PC-3 (cell line): Measurements from ENCODE around the gene TCOF1. TPM values are rescaled to one million over a fixed set of nuclear protein-coding genes. Genes with fewer than 3 reads are reported as not detected.

Experiments used
- ATAC-seq: fragments of 200-7000 bp; cut with Tn5 transposase; 2 replicates; pipeline ENCODE4 v1.9.1; 2020; ENCODE audit warnings: mild to moderate bottlenecking, moderate library complexity
- BruUV-seq: library from RNA; stranded (reverse); fragments of 400-500 nt; replicated peaks from 2 replicates; lab custom pipeline; 2021; lab: Mats Ljungman, UMichigan
- CTCF ChIA-PET: fragments of 300-600 bp; sonication (Branson Sonifier 250); formaldehyde crosslinking; loops from one replicate; lab custom pipeline; 2022; ENCODE audit warnings: antibody characterized with exemption; lab: Charles Lee
- POLR2A ChIA-PET: fragments of 300-600 bp; sonication (Branson Sonifier 250); formaldehyde crosslinking; loops from one replicate; lab custom pipeline; 2022; ENCODE audit warnings: antibody characterized with exemption; ENCODE audit not compliant: unreplicated experiment; lab: Charles Lee
- DNase-seq: peaks from one replicate; pipeline ENCODE4 v3.0.0-alpha.2; 2015
- H2AFZ ChIP-seq: fragments of 300-600 bp; sonication (generic); 2 replicates; pipeline ENCODE4 v1.6.0; 2016; ENCODE audit warnings: antibody characterized with exemption, low read length
- H3F3A ChIP-seq: fragments of 300-600 bp; sonication (generic); one replicate; pipeline ENCODE4 v1.6.0; 2017; ENCODE audit warnings: antibody characterized with exemption, low read length, control low read depth, mild to moderate bottlenecking; ENCODE audit not compliant: unreplicated experiment
- H3K27ac ChIP-seq: fragments of 300-600 bp; sonication (generic); 2 replicates; pipeline ENCODE4 v1.5.1; 2016; ENCODE audit warnings: mild to moderate bottlenecking, low read length
- H3K27me3 ChIP-seq: fragments of 300-600 bp; sonication (generic); 2 replicates; pipeline ENCODE4 v1.6.1; 2016; ENCODE audit warnings: low read length, mixed read lengths
- H3K36me3 ChIP-seq: fragments of 300-600 bp; sonication (generic); 2 replicates; pipeline ENCODE4 v1.6.1; 2016; ENCODE audit warnings: low read depth, mixed run types, low read length, mixed read lengths
- H3K4me1 ChIP-seq: fragments of 300-600 bp; sonication (generic); 2 replicates; pipeline ENCODE4 v1.5.1; 2016; ENCODE audit warnings: low read length; ENCODE audit not compliant: insufficient read depth
- H3K4me2 ChIP-seq: fragments of 300-600 bp; sonication (generic); 2 replicates; pipeline ENCODE4 v1.6.0; 2016; ENCODE audit warnings: low read length
- H3K4me3 ChIP-seq: fragments of 300-600 bp; sonication (generic); 2 replicates; pipeline ENCODE4 v1.5.1; 2016; ENCODE audit warnings: mild to moderate bottlenecking, low read length, mixed read lengths
- H3K79me2 ChIP-seq: fragments of 300-600 bp; sonication (generic); 2 replicates; pipeline ENCODE4 v1.6.1; 2017; ENCODE audit warnings: low read length, mixed read lengths
- H3K9ac ChIP-seq: fragments of 300-600 bp; sonication (generic); 2 replicates; pipeline ENCODE4 v1.6.0; 2016; ENCODE audit warnings: mild to moderate bottlenecking, low read length
- H3K9me2 ChIP-seq: fragments of 300-600 bp; sonication (generic); replicated peaks from 2 replicates; pipeline ENCODE4 v1.6.1; 2016; ENCODE audit warnings: mixed run types, low read length, mixed read lengths
- H3K9me3 ChIP-seq: fragments of 300-600 bp; sonication (generic); 2 replicates; pipeline ENCODE4 v1.6.1; 2016; ENCODE audit warnings: low read length, mixed read lengths
- H4K20me1 ChIP-seq: fragments of 300-600 bp; sonication (generic); 2 replicates; pipeline ENCODE4 v1.6.1; 2016; ENCODE audit warnings: low read length, mixed read lengths
- EZH2 ChIP-seq: fragments of 300-600 bp; sonication (generic); IDR thresholded peaks from one replicate; pipeline ENCODE4 v1.6.1; 2017; ENCODE audit warnings: antibody characterized with exemption, mild to moderate bottlenecking, low read length; ENCODE audit not compliant: unreplicated experiment
- EZH2phosphoT487 ChIP-seq: fragments of 300-600 bp; sonication (generic); IDR thresholded peaks from 2 replicates; pipeline ENCODE4 v1.6.1; 2018; ENCODE audit warnings: mild to moderate bottlenecking, antibody characterized with exemption, low read length, borderline replicate concordance
- intact Hi-C: fragments of 100-400 bp; cut with micrococcal nuclease; formaldehyde crosslinking; loops from 2 replicates; pipeline ENCODE4 v1.9.0; 2023
- total RNA-seq: library from RNA; depleted of rRNA; stranded (reverse); fragments of >200 nt; gene quantifications from 2 replicates; pipeline ENCODE4 v1.2.3, GENCODE V29; 2014
- TF ChIP-seq, protein P1 (sequence below): fragments of 300-600 bp; sonication (generic); conservative IDR thresholded peaks from 2 replicates; pipeline ENCODE4 v1.5.1; 2017; ENCODE audit warnings: antibody characterized with exemption, low read depth, mild to moderate bottlenecking, low read length

Gene TCOF1
- total RNA-seq, 1 experiment from 2014 or later, result 113 TPM

DNA sequence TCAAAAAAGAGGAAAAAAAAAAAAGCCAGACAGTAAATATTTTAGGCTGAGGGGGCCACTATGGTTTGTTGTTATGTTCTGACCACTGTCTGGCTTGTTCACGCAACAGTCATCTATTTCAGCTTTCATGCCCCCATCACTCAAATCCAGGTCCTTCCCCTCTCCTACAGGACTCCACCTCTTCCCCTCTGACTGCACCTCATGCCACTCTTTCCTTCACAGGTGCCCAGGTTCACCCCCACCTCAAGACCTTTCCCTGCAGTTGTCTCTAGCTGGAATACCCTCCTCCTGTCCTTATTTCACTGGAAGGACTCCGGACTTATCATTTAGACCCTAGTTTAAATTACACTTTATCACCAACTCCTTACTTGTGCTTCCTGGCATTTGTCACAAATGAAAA lies 88.6 kb downstream of the TCOF1 start:
- Histone ChIP-seq H3K9me2 (no peaks in the 10 kb centered on the region), H2AFZ (no peak overlapping the region), H3K27ac (no peak overlapping the region), H3F3A (peaks cover 17% of the 10 kb centered on the region), H3K4me2 (no peak overlapping the region), H3K4me3 (no peak overlapping the region), H4K20me1 (peaks cover 62% of the 10 kb centered on the region), H3K36me3 (peaks cover 59% of the 10 kb centered on the region), H3K79me2 (peaks cover 37% of the 10 kb centered on the region), H3K27me3 (no peaks in the 10 kb centered on the region), H3K9ac (no peak overlapping the region), H3K4me1 (peaks cover 11% of the 10 kb centered on the region), H3K9me3 (no peaks in the 10 kb centered on the region)
- intact Hi-C loops, result no loop called here
- DNase-seq, result no peak
- BruUV-seq, result no TSS peak
- CTCF ChIA-PET, result no interaction called here
- POLR2A ChIA-PET, result no interaction called here
- TF ChIP-seq, protein P1, sequence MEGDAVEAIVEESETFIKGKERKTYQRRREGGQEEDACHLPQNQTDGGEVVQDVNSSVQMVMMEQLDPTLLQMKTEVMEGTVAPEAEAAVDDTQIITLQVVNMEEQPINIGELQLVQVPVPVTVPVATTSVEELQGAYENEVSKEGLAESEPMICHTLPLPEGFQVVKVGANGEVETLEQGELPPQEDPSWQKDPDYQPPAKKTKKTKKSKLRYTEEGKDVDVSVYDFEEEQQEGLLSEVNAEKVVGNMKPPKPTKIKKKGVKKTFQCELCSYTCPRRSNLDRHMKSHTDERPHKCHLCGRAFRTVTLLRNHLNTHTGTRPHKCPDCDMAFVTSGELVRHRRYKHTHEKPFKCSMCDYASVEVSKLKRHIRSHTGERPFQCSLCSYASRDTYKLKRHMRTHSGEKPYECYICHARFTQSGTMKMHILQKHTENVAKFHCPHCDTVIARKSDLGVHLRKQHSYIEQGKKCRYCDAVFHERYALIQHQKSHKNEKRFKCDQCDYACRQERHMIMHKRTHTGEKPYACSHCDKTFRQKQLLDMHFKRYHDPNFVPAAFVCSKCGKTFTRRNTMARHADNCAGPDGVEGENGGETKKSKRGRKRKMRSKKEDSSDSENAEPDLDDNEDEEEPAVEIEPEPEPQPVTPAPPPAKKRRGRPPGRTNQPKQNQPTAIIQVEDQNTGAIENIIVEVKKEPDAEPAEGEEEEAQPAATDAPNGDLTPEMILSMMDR, result no peak
- TF ChIP-seq EZH2phosphoT487 (no peak), EZH2 (no peak)
- no peak for ATAC-seq

DNA sequence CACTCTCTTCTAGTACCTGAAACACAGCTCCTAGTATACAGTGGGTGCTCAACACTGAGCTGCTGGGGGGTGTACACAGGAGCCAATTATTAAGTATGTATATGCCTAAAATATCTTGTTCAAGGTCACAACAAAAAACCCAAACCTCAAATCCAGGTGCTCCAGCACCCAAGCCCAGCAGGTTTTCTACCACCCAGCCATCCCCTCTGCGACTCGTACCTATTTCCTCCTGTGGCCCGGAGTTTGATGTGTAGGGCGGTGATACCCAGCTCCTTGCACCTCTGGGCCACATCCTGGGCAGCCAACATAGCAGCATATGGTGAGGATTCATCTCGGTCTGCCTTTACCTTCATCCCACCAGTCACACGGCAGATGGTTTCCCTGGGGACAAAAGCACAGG lies 89.1 kb downstream of the TCOF1 start:
- Histone ChIP-seq H3K36me3 (peaks cover 59% of the 10 kb centered on the region), H3K4me3 (no peak overlapping the region), H2AFZ (no peak overlapping the region), H3K27ac (no peak overlapping the region), H3K9ac (no peak overlapping the region), H3K9me2 (no peaks in the 10 kb centered on the region), H3K9me3 (no peaks in the 10 kb centered on the region), H3K4me1 (peaks cover 11% of the 10 kb centered on the region), H3K79me2 (peaks cover 37% of the 10 kb centered on the region), H3F3A (peaks cover 16% of the 10 kb centered on the region), H4K20me1 (peaks cover 62% of the 10 kb centered on the region), H3K27me3 (no peaks in the 10 kb centered on the region), H3K4me2 (peak overlapping the region; percentile 96; the same call in 1 of the 2 replicates)
- intact Hi-C loops, result no loop called here
- TF ChIP-seq EZH2 (no peak), EZH2phosphoT487 (no peak)
- TF ChIP-seq, protein P1, result no peak
- CTCF ChIA-PET, result no interaction called here
- no peak for DNase-seq
- no TSS peak for BruUV-seq
- POLR2A ChIA-PET, result no interaction called here
- no peak for ATAC-seq

DNA sequence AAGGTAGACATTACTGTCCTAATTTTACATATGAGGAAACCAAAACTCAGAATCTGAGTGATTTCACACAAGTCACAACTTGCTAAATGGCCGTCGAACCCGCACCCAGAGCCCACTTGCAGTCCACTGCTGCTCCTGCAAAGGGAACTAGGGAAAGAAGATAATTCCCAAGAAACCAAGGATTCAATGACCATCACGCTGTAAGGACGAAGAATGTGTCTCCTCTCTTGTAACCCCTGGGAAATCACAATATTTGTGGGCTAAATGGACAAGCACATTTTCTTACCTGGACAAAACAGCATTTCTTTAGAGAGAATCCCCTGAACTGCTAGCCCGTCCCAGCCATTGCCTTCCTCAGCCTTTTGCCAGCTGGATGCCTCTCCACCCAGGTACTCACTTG lies 89.7 kb downstream of the TCOF1 start:
- Histone ChIP-seq H3K9me3 (no peaks in the 10 kb centered on the region), H3K4me1 (peaks cover 11% of the 10 kb centered on the region), H2AFZ (no peak overlapping the region), H3K9me2 (no peaks in the 10 kb centered on the region), H4K20me1 (peaks cover 60% of the 10 kb centered on the region), H3K27me3 (no peaks in the 10 kb centered on the region), H3K9ac (no peak overlapping the region), H3K4me3 (peak overlapping the region; percentile 95), H3K36me3 (peaks cover 59% of the 10 kb centered on the region), H3F3A (peaks cover 16% of the 10 kb centered on the region), H3K4me2 (peak overlapping the region; percentile 96), H3K79me2 (peaks cover 37% of the 10 kb centered on the region), H3K27ac (no peak overlapping the region)
- ATAC-seq, result no peak
- ChIA-PET CTCF (no interaction called here), POLR2A (no interaction called here)
- DNase-seq, result no peak
- intact Hi-C loops, result no loop called here
- TF ChIP-seq, protein P1, result no peak
- TF ChIP-seq EZH2phosphoT487 (no peak), EZH2 (no peak)
- no TSS peak for BruUV-seq
